GM12878 (cell line): Measurements from ENCODE around the gene MCHR1. TPM values are rescaled to one million over a fixed set of nuclear protein-coding genes. Genes with fewer than 3 reads are reported as not detected.

ENCODE experiments used
- ATAC-seq: fragments of 200-7000 bp; cut with Tn5 transposase; 3 replicates; pipeline ENCODE4 v1.9.1; 2020; ENCODE audit warnings: mild to moderate bottlenecking, moderate library complexity
- BruUV-seq: library from RNA; stranded (reverse); fragments of 400-500 nt; replicated peaks from 2 replicates; lab custom pipeline; 2021; lab: Mats Ljungman, UMichigan
- CTCF ChIA-PET: fragments of 300-600 bp; sonication (Branson Sonifier 250); formaldehyde crosslinking; extraction: SDS; loops from one replicate; lab custom pipeline; 2021; ENCODE audit warnings: inconsistent platforms; lab: Yijun Ruan, JAX
- POLR2A ChIA-PET: fragments of 350-600 bp; formaldehyde crosslinking; extraction: SDS; loops from one replicate; lab custom pipeline; 2021; ENCODE audit warnings: inconsistent platforms; lab: Charles Lee
- RAD21 ChIA-PET: fragments of 300-600 bp; sonication (Branson Sonifier 250); formaldehyde crosslinking; loops from one replicate; lab custom pipeline; 2023; ENCODE audit warnings: antibody characterized with exemption; ENCODE audit not compliant: unreplicated experiment; lab: Charles Lee
- SMC1A ChIA-PET: fragments of 300-600 bp; sonication (Branson Sonifier 250); formaldehyde crosslinking; loops from one replicate; lab custom pipeline; 2023; ENCODE audit not compliant: unreplicated experiment, uncharacterized antibody; lab: Charles Lee
- DNase-seq: peaks from one replicate; pipeline ENCODE4 v3.0.0-alpha.2; 2011; ENCODE audit warnings: low read depth, low spot score
- FAIRE-seq: peaks from 3 replicates; lab custom pipeline; 2011; peaks lifted over from hg19 to GRCh38; lab: Jason Lieb, UNC
- H2AFZ ChIP-seq: 2 replicates; pipeline ENCODE4 v1.6.0; 2011; ENCODE audit warnings: low read depth, low read length, control low read depth; ENCODE audit not compliant: control insufficient read depth
- H3K27ac ChIP-seq: 2 replicates; pipeline ENCODE4 v1.5.1; 2011; ENCODE audit warnings: control low read depth; ENCODE audit not compliant: control insufficient read depth, insufficient read depth
- H3K27me3 ChIP-seq, 2 experiments: replicated peaks in 1 of 2; 2 replicates each; pipeline versions ENCODE4 v1.6.0 to v1.6.1; 2011; ENCODE audit warnings: low read length in 1 of 2; ENCODE audit not compliant: control insufficient read depth in 2 of 2, insufficient read depth in 2 of 2
- H3K36me3 ChIP-seq, 2 experiments: 2 replicates each; pipeline ENCODE4 v1.5.1; 2011; ENCODE audit warnings: low read length in 1 of 2; ENCODE audit not compliant: control insufficient read depth in 2 of 2, insufficient read depth in 2 of 2
- H3K4me1 ChIP-seq: 2 replicates; pipeline ENCODE4 v1.6.1; 2011; ENCODE audit warnings: mild to moderate bottlenecking, low read length, moderate library complexity, mixed read lengths; ENCODE audit not compliant: control insufficient read depth, insufficient read depth
- H3K4me2 ChIP-seq: 2 replicates; pipeline ENCODE4 v1.6.0; 2011; ENCODE audit warnings: control low read depth; ENCODE audit not compliant: control insufficient read depth, insufficient read depth
- H3K4me3 ChIP-seq: fragments of 200-600 bp; sonication (generic); 2 replicates; pipeline ENCODE4 v1.5.1; 2016
- H3K79me2 ChIP-seq: 2 replicates; pipeline ENCODE4 v1.6.0; 2011; ENCODE audit warnings: low read length; ENCODE audit not compliant: control insufficient read depth, insufficient read depth
- H3K9ac ChIP-seq: 2 replicates; pipeline ENCODE4 v1.8.0; 2011; ENCODE audit warnings: low read length, control low read depth, mixed read lengths; ENCODE audit not compliant: control insufficient read depth, insufficient read depth
- H3K9me3 ChIP-seq: replicated peaks from 3 replicates; pipeline ENCODE4 v1.5.1; 2011; ENCODE audit warnings: mild to moderate bottlenecking, low read length; ENCODE audit not compliant: control insufficient read depth, insufficient read depth
- H4K20me1 ChIP-seq: 2 replicates; pipeline ENCODE4 v1.6.0; 2011; ENCODE audit not compliant: control insufficient read depth, insufficient read depth
- REST ChIP-seq: IDR thresholded peaks from 2 replicates; pipeline ENCODE4 v1.6.1; 2012; ENCODE audit warnings: mild to moderate bottlenecking, low read depth, low read length
- SMARCA5 ChIP-seq: fragments of 450-650 bp; IDR thresholded peaks from 2 replicates; pipeline ENCODE4 v1.6.1; 2017; ENCODE audit warnings: mild to moderate bottlenecking
- SRF ChIP-seq, 2 experiments: IDR thresholded peaks; 2 replicates each; pipeline ENCODE4 v1.6.1; 2011; ENCODE audit warnings: low read depth in 2 of 2, low read length in 2 of 2, mild to moderate bottlenecking in 1 of 2, moderate library complexity in 1 of 2
- WGBS: methylation state at CpG from one replicate; pipeline ENCODE4 v1.1.6; 2016; ENCODE audit warnings: low lambda C conversion rate; ENCODE audit not compliant: insufficient replicate concordance, insufficient coverage; ENCODE audit errors: missing lambda C conversion rate; 5-methylcytosine and 5-hydroxymethylcytosine counted together
- in situ Hi-C: fragments of 300-500 bp; cut with MboI; formaldehyde crosslinking; loops from 9 replicates; pipeline ENCODE4 v1.14.3; 2018; ENCODE audit warnings: mixed read lengths
- intact Hi-C: fragments of 100-400 bp; cut with micrococcal nuclease; formaldehyde crosslinking; loops from one replicate; pipeline ENCODE4 v1.14.2; 2022; ENCODE audit not compliant: unreplicated experiment
- polyA plus RNA-seq, 11 experiments: library from polyadenylated mRNA; depleted of rRNA in 4 of 11; unstranded in 6 of 11; stranded (reverse) in 5 of 11; fragments of >200 nt; fragmentation: Nextera tagmentation in 4 of 11; fragmentation: Illumina TruSeq in 1 of 11; extraction: Ambion mirVana in 4 of 11; extraction: Trizol in 1 of 11; gene quantifications; 1 replicate in 1 of 11; 2 replicates in 10 of 11; pipeline versions ENCODE4 v1.2.1 to v1.2.3, GENCODE V29; 2011 to 2016; ENCODE audit warnings: inconsistent platforms in 2 of 11, missing spikeins in 2 of 11, low read depth in 1 of 11
- total RNA-seq, 4 experiments: library from RNA; depleted of rRNA in 3 of 4; stranded (reverse); fragments of >200 nt in 3 of 4; fragmentation: Illumina TruSeq in 1 of 4; extraction: Trizol in 1 of 4; gene quantifications; 2 replicates each; pipeline versions ENCODE4 v1.2.1 to v1.2.3, GENCODE V29; 2013 to 2021

Gene MCHR1
- total and polyA plus RNA-seq, 10 of the 15 experiments (the other 5 are each of a cell fraction or from before 2014, with no cell fraction given), result not detected

GRCh38 chr22:40728731-40729189 lies 49.5 kb downstream of the MCHR1 start (continued):
- no peak for TF ChIP-seq REST

DNA sequence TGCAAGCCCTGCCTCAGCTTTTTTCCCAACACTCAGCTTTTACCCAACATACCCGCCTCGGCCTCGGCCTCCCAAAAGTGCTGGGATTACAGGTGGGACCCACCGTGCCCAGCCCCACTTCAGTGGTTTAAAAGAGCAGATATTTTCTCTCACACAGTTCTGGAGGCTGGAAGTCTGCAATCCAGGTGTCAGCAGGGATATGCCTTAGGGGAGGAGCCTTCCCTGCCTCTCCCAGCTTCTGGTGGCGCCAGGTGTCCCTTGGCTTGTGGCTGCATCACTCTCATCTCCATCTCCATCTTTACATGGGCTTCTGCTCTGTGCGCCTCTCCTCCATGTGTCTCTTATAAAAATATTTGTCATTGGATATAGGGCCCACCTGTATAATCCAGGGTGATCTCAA lies 50.0 kb downstream of the MCHR1 start:
- DNase-seq (no peak), ATAC-seq (no peak), FAIRE-seq (no peak)
- Histone ChIP-seq H3K36me3 (no peaks in the 10 kb centered on the region), H3K4me2 (no peak overlapping the region), H3K4me1 (no peaks in the 10 kb centered on the region), H3K4me3 (no peak overlapping the region), H3K79me2 (no peaks in the 10 kb centered on the region), H2AFZ (no peak overlapping the region), H3K27ac (no peak overlapping the region), H3K9me3 (no peaks in the 10 kb centered on the region), H3K27me3 (no peaks in the 10 kb centered on the region), H3K9ac (no peak overlapping the region), H4K20me1 (no peaks in the 10 kb centered on the region)
- intact Hi-C loops (no loop called here), in situ Hi-C loops (no loop called here)
- CTCF ChIA-PET, result no interaction called here
- WGBS, result 80% methylated on average over 6 of the region's 6 CpGs
- POLR2A ChIA-PET, result no interaction called here
- SMC1A ChIA-PET, result no interaction called here
- no TSS peak for BruUV-seq
- RAD21 ChIA-PET, result no interaction called here
- TF ChIP-seq SMARCA5 (no peak), SRF (IDR thresholded peaks at IDR 0.05; ENCODE audit: low read depth in 2 of 2, low read length in 2 of 2) (no peak)

Other genes with a start within 250 kb of the MCHR1 start
- gene MRTFA, start 42.8 kb upstream of the MCHR1 start, total RNA-seq (2014; rRNA removed), result 27.2 and 27.5 TPM in 2 replicates
- 9.5 and 11.3 TPM in 2 replicates for gene MRTFA, start 42.8 kb upstream of the MCHR1 start, total RNA-seq (2014; rRNA removed; fragmentation: Illumina TruSeq; extraction: Trizol)
- 58.6 and 63.9 TPM in 2 replicates for gene MRTFA, start 42.8 kb upstream of the MCHR1 start, total RNA-seq (2021)
- 4.1 and 4.3 TPM in 2 replicates for gene MRTFA, start 42.8 kb upstream of the MCHR1 start, polyA plus RNA-seq (2011; rRNA removed)
- gene MRTFA, start 42.8 kb upstream of the MCHR1 start, polyA plus RNA-seq (2014; fragmentation: Illumina TruSeq; extraction: Trizol), result 14.1 and 17.0 TPM in 2 replicates
- 1 to 10 TPM; 2.0 to 2.6 TPM for gene MRTFA, start 42.8 kb upstream of the MCHR1 start, polyA plus RNA-seq (2014; fragmentation: Nextera tagmentation; extraction: Ambion mirVana)
- gene MRTFA, start 42.8 kb upstream of the MCHR1 start, polyA plus RNA-seq (2014; rRNA removed), result 18.9 and 25.9 TPM in 2 replicates
- gene MRTFA, start 42.8 kb upstream of the MCHR1 start, polyA plus RNA-seq (2016; fragmentation: Nextera tagmentation; extraction: Ambion mirVana), result 10 to 100 TPM; 29.1 to 29.6 TPM
- 42.0 and 48.6 TPM in 2 replicates for gene SLC25A17, start 139.9 kb downstream of the MCHR1 start, total RNA-seq (2014; rRNA removed)
- 42.2 and 43.6 TPM in 2 replicates for gene SLC25A17, start 139.9 kb downstream of the MCHR1 start, total RNA-seq (2014; rRNA removed; fragmentation: Illumina TruSeq; extraction: Trizol)
- 46.3 TPM in 2 replicates for gene SLC25A17, start 139.9 kb downstream of the MCHR1 start, total RNA-seq (2021)
- gene SLC25A17, start 139.9 kb downstream of the MCHR1 start, polyA plus RNA-seq (2011; rRNA removed), result 67.9 and 82.0 TPM in 2 replicates
- 49.3 and 56.7 TPM in 2 replicates for gene SLC25A17, start 139.9 kb downstream of the MCHR1 start, polyA plus RNA-seq (2014; fragmentation: Illumina TruSeq; extraction: Trizol)
- gene SLC25A17, start 139.9 kb downstream of the MCHR1 start, polyA plus RNA-seq (2014; fragmentation: Nextera tagmentation; extraction: Ambion mirVana), result 100 to 1,000 TPM in 1 of 2 experiments, 10 to 100 TPM in 1; 77.7 to 113 TPM
- 33.4 and 37.5 TPM in 2 replicates for gene SLC25A17, start 139.9 kb downstream of the MCHR1 start, polyA plus RNA-seq (2014; rRNA removed)
- 10 to 100 TPM; 76.6 to 77.7 TPM for gene SLC25A17, start 139.9 kb downstream of the MCHR1 start, polyA plus RNA-seq (2016; fragmentation: Nextera tagmentation; extraction: Ambion mirVana)
- gene ST13, start 177.2 kb downstream of the MCHR1 start, total RNA-seq (2014; rRNA removed), result 118 and 141 TPM in 2 replicates
- 283 and 286 TPM in 2 replicates for gene ST13, start 177.2 kb downstream of the MCHR1 start, total RNA-seq (2014; rRNA removed; fragmentation: Illumina TruSeq; extraction: Trizol)
- gene ST13, start 177.2 kb downstream of the MCHR1 start, total RNA-seq (2021), result 181 and 183 TPM in 2 replicates
- 182 and 258 TPM in 2 replicates for gene ST13, start 177.2 kb downstream of the MCHR1 start, polyA plus RNA-seq (2011; rRNA removed)
- 215 and 302 TPM in 2 replicates for gene ST13, start 177.2 kb downstream of the MCHR1 start, polyA plus RNA-seq (2014; fragmentation: Illumina TruSeq; extraction: Trizol)
- 10 to 100 TPM; 52.5 to 86.9 TPM for gene ST13, start 177.2 kb downstream of the MCHR1 start, polyA plus RNA-seq (2014; fragmentation: Nextera tagmentation; extraction: Ambion mirVana)
- gene ST13, start 177.2 kb downstream of the MCHR1 start, polyA plus RNA-seq (2014; rRNA removed), result 126 and 137 TPM in 2 replicates
- gene ST13, start 177.2 kb downstream of the MCHR1 start, polyA plus RNA-seq (2016; fragmentation: Nextera tagmentation; extraction: Ambion mirVana), result 100 to 1,000 TPM; 227 TPM
- 9.1 and 9.3 TPM in 2 replicates for gene XPNPEP3, start 177.7 kb downstream of the MCHR1 start, total RNA-seq (2014; rRNA removed)
- gene XPNPEP3, start 177.7 kb downstream of the MCHR1 start, total RNA-seq (2014; rRNA removed; fragmentation: Illumina TruSeq; extraction: Trizol), result 10.4 and 12.1 TPM in 2 replicates
- 18.3 and 19.9 TPM in 2 replicates for gene XPNPEP3, start 177.7 kb downstream of the MCHR1 start, total RNA-seq (2021)
- gene XPNPEP3, start 177.7 kb downstream of the MCHR1 start, polyA plus RNA-seq (2011; rRNA removed), result 14.6 and 16.1 TPM in 2 replicates
- 9.5 and 10.2 TPM in 2 replicates for gene XPNPEP3, start 177.7 kb downstream of the MCHR1 start, polyA plus RNA-seq (2014; fragmentation: Illumina TruSeq; extraction: Trizol)
- 1 to 10 TPM; 6.7 to 7.5 TPM for gene XPNPEP3, start 177.7 kb downstream of the MCHR1 start, polyA plus RNA-seq (2014; fragmentation: Nextera tagmentation; extraction: Ambion mirVana)
- 9.8 and 12.8 TPM in 2 replicates for gene XPNPEP3, start 177.7 kb downstream of the MCHR1 start, polyA plus RNA-seq (2014; rRNA removed)
- gene XPNPEP3, start 177.7 kb downstream of the MCHR1 start, polyA plus RNA-seq (2016; fragmentation: Nextera tagmentation; extraction: Ambion mirVana), result 10 to 100 TPM; 11.3 to 12.0 TPM
- gene DNAJB7, start 182.6 kb downstream of the MCHR1 start, total RNA-seq (2014; rRNA removed), result not detected in 2 replicates
- not detected in 2 replicates for gene DNAJB7, start 182.6 kb downstream of the MCHR1 start, total RNA-seq (2014; rRNA removed; fragmentation: Illumina TruSeq; extraction: Trizol)
- not detected in 2 replicates for gene DNAJB7, start 182.6 kb downstream of the MCHR1 start, total RNA-seq (2021)
- gene DNAJB7, start 182.6 kb downstream of the MCHR1 start, polyA plus RNA-seq (2011; rRNA removed), result not detected in 2 replicates
- gene DNAJB7, start 182.6 kb downstream of the MCHR1 start, polyA plus RNA-seq (2014; fragmentation: Illumina TruSeq; extraction: Trizol), result not detected in 2 replicates
- gene DNAJB7, start 182.6 kb downstream of the MCHR1 start, polyA plus RNA-seq (2014; fragmentation: Nextera tagmentation; extraction: Ambion mirVana), result under 1 TPM; 0.03 to 0.04 TPM
- gene DNAJB7, start 182.6 kb downstream of the MCHR1 start, polyA plus RNA-seq (2014; rRNA removed), result not detected in 2 replicates
- gene DNAJB7, start 182.6 kb downstream of the MCHR1 start, polyA plus RNA-seq (2016; fragmentation: Nextera tagmentation; extraction: Ambion mirVana), result under 1 TPM; 0.54 to 0.70 TPM